ENCODE data around the gene MAPK13.

DNA sequence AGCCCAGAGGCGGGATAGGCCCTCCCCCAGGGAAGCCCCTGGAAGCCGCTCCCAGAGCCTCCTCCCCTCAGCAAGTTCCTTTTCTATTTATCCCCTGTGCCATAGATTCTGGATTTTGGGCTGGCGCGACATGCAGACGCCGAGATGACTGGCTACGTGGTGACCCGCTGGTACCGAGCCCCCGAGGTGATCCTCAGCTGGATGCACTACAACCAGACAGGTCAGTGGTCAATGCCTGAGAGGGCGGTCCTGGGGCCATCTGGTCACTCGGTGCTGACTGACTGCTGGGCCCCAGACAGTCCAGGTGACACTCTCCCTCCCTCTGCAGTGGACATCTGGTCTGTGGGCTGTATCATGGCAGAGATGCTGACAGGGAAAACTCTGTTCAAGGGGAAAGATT lies 6.2 kb downstream of the MAPK13 start:
- TF ChIP-seq RAD21 (conservative IDR thresholded peaks at IDR 0.05) (no peak), POLR2AphosphoS5 (IDR thresholded peaks at IDR 0.05) (no peak), EP300 (conservative IDR thresholded peaks at IDR 0.05; ENCODE audit: poor library complexity, severe bottlenecking) (no peak), EZH2 (IDR thresholded peaks at IDR 0.05; ENCODE audit: borderline replicate concordance, insufficient read depth, low read length, poor library complexity, severe bottlenecking) (no peak), MXI1 (conservative IDR thresholded peaks at IDR 0.05; ENCODE audit: poor library complexity, severe bottlenecking) (no peak), TAF1 (IDR thresholded peaks at IDR 0.05; ENCODE audit: low read depth) (no peak)
- TF ChIP-seq, protein P1, sequence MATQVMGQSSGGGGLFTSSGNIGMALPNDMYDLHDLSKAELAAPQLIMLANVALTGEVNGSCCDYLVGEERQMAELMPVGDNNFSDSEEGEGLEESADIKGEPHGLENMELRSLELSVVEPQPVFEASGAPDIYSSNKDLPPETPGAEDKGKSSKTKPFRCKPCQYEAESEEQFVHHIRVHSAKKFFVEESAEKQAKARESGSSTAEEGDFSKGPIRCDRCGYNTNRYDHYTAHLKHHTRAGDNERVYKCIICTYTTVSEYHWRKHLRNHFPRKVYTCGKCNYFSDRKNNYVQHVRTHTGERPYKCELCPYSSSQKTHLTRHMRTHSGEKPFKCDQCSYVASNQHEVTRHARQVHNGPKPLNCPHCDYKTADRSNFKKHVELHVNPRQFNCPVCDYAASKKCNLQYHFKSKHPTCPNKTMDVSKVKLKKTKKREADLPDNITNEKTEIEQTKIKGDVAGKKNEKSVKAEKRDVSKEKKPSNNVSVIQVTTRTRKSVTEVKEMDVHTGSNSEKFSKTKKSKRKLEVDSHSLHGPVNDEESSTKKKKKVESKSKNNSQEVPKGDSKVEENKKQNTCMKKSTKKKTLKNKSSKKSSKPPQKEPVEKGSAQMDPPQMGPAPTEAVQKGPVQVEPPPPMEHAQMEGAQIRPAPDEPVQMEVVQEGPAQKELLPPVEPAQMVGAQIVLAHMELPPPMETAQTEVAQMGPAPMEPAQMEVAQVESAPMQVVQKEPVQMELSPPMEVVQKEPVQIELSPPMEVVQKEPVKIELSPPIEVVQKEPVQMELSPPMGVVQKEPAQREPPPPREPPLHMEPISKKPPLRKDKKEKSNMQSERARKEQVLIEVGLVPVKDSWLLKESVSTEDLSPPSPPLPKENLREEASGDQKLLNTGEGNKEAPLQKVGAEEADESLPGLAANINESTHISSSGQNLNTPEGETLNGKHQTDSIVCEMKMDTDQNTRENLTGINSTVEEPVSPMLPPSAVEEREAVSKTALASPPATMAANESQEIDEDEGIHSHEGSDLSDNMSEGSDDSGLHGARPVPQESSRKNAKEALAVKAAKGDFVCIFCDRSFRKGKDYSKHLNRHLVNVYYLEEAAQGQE (IDR thresholded peaks at IDR 0.05; ENCODE audit: borderline replicate concordance): no peak
- TF ChIP-seq, protein P2, sequence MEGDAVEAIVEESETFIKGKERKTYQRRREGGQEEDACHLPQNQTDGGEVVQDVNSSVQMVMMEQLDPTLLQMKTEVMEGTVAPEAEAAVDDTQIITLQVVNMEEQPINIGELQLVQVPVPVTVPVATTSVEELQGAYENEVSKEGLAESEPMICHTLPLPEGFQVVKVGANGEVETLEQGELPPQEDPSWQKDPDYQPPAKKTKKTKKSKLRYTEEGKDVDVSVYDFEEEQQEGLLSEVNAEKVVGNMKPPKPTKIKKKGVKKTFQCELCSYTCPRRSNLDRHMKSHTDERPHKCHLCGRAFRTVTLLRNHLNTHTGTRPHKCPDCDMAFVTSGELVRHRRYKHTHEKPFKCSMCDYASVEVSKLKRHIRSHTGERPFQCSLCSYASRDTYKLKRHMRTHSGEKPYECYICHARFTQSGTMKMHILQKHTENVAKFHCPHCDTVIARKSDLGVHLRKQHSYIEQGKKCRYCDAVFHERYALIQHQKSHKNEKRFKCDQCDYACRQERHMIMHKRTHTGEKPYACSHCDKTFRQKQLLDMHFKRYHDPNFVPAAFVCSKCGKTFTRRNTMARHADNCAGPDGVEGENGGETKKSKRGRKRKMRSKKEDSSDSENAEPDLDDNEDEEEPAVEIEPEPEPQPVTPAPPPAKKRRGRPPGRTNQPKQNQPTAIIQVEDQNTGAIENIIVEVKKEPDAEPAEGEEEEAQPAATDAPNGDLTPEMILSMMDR (IDR thresholded peaks at IDR 0.05; ENCODE audit: poor library complexity, severe bottlenecking): no peak
